ENCODE measurements around the gene CYP27A1.

CYP27A1 gene

GRCh38 chr2:218792433-218792832 is 10.5 kb downstream of the CYP27A1 start:
- TF ChIP-seq, protein P1, sequence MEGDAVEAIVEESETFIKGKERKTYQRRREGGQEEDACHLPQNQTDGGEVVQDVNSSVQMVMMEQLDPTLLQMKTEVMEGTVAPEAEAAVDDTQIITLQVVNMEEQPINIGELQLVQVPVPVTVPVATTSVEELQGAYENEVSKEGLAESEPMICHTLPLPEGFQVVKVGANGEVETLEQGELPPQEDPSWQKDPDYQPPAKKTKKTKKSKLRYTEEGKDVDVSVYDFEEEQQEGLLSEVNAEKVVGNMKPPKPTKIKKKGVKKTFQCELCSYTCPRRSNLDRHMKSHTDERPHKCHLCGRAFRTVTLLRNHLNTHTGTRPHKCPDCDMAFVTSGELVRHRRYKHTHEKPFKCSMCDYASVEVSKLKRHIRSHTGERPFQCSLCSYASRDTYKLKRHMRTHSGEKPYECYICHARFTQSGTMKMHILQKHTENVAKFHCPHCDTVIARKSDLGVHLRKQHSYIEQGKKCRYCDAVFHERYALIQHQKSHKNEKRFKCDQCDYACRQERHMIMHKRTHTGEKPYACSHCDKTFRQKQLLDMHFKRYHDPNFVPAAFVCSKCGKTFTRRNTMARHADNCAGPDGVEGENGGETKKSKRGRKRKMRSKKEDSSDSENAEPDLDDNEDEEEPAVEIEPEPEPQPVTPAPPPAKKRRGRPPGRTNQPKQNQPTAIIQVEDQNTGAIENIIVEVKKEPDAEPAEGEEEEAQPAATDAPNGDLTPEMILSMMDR (IDR thresholded peaks at IDR 0.05): no peak

- TF ChIP-seq, protein P1 (IDR thresholded peaks at IDR 0.05): no peak
Measured at GRCh38 chr2:218796691-218797090, 14.7 kb downstream of the CYP27A1 start.

DNA sequence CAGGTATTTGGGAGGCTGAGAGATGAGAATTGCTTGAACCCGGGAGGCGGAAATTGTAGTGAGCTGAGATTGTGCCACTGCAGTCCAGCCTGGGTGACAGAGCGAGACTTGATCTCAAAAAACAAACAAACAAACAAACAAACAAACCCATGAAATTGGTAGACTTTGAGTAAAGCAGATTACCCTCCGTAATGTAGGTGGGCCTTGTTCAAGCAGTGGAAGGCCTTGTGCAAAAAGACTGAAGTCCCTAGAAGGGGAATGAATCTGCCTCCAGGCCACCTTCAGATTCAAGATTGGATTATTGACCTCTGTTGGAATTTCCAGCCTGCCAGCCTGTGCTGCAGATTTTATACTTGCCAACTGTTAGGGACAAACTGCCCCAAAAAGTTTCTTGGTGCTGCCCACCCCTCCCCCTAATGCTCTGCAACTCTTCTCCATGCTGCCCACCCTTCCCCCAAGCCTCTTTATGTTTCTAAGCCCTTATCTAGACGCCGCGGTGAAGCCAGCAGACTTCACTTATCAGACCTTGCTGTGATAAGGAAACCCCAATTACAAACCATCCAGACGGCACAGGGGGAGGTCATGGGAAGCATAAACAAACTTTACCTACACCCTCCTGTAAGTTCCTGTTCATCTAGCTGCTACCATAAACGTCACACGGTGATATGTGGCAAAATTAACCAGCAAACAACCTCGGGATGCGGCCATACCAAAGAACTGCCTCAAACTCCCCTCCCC is 17.0 kb downstream of the CYP27A1 start:
- TF ChIP-seq, protein P1 (IDR thresholded peaks at IDR 0.05): no peak

DNA sequence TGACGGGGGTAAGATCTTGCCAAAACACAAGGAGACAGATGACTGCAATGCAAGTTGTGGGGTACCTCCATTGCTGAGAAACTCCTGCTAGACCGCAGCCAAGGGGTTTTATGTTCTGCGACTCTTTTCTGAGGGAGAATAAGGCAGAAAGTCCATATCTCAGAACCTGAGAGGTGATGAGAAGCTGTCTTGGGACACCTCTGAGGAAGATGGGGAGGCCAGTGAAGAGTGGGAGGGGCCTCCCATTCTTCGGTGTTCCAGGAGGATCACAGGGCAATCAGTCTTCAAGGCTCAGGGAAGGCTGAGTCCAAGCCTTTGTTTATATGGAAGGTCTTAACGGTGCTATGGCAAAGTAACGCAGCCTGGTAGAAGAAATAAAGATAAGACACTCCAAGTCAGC is 18.0 kb downstream of the CYP27A1 start:
- TF ChIP-seq, protein P1 (IDR thresholded peaks at IDR 0.05): no peak

- TF ChIP-seq, protein P1 (IDR thresholded peaks at IDR 0.05): no peak
Measured at GRCh38 chr2:218802386-218802994, 20.5 kb downstream of the CYP27A1 start.

DNA sequence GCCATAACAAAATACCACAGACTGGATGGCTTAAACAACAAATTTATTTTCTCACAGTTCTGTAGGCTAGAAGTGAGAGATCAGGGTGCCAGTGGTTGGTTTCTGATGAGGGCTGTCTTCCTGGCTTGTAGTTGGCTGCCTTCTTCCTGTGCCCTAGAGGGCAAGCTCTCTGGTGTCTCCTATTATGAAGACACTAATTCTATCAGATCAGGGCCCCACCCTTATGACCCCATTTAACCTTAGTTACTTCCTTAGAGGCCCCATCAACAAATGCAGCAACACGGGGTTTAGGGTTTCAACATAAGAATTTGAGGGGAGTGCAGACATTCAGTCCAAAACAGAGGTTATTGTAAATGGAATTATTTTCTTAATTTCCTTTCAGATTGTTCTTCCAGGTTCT is 22.9 kb downstream of the CYP27A1 start:
- TF ChIP-seq, protein P1 (IDR thresholded peaks at IDR 0.05): no peak

DNA sequence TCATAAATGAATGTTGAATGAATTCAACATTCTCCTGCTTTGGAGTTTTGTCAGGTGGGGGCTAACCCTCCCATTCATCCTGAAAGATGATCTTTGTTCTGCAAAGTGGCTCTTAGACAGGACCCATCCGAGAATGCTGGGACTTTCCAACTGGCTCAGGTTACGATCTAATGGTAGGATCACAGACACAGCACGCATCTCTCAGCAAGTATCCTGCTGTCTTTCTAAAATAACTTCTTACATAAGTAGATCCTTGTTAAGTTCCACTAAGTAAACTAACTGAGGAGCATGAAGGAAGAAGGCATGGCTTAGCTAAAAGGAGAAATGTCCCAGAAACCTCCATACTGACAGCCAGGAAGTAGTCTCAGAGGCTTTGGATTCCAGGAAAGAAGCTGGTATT is 23.7 kb downstream of the CYP27A1 start:
- TF ChIP-seq, protein P1 (IDR thresholded peaks at IDR 0.05): no peak

Data from LNCAP (cell line).